RCC 7860 (cell line): ENCODE data around the gene NR3C1.
A peak's percentile ranks its signal among the peaks of the same experiment; 100 is the strongest.

ENCODE experiments used
- DNase-seq: peaks from one replicate; pipeline ENCODE4 v3.0.0-alpha.2; 2015; ENCODE audit warnings: low spot score
- FAIRE-seq: peaks from 2 replicates; lab custom pipeline; 2012; peaks lifted over from hg19 to GRCh38; lab: Jason Lieb, UNC

NR3C1 gene

GRCh38 chr5:143403593-143404415 is at the start of gene NR3C1:
NR3C1 (minus strand) TSS chr5:143403686; CDS start chr5:143400839, 2,847 bp downstream.
- FAIRE-seq (no peak), DNase-seq (peak; percentile 76)

DNA sequence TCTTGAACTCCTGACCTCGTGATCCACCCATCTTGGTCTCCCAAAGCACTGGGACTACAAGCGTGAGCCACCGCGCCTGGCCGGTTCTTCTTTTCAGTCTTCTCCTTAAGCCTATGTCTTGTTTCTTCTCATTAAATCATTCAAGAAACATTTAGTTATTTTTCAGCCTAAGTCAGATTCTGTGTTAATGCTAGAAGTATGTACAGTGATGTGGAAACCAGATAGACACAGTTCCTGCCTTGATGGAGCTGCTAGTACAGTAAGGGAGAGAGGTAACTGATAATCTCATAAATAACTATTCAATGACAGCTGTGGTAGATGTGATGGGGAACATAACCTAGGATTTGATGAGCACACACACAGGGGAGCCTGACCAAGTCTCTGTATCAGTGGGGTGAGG is 46.3 kb upstream of the NR3C1 start:
- FAIRE-seq = no peak
- no peak for DNase-seq

- no peak for FAIRE-seq
- no peak for DNase-seq
Measured at GRCh38 chr5:143448518-143448917, 45.0 kb upstream of the NR3C1 start.

GRCh38 chr5:143447983-143448382 is 44.5 kb upstream of the NR3C1 start:
- FAIRE-seq (no peak), DNase-seq (no peak)

DNA sequence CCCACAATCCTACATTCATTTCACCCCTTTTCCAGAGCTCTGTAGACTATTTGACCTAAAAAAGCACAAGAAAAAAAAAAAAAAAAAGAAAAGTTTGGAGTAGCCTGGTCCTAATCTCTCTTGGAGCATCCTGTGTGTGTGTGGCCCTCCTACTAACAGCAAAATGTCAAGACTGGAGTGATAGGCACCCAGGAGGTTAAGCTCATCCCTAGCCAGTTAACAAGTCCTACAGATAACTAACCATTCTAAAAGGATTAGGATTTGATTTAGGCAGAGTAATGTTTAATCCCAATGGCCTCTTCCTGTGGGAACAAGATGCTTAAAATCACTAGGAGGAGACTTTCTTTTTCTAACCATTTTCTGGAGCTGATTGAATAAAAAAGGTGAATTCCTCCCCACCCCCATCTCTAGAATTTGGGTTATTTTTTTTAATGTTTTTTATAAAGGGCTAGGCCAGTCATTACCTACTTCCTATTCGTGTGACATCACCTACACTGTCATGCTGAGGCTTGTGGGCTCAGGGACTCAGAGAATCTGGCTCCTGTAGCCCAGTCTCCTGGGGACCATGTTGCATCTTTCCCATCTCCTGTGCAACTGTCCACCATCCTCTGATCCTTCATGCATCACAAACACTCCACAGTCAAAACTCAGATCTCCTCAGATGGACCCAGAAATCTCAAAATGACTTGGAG is 43.2 kb upstream of the NR3C1 start:
- FAIRE-seq (no peak), DNase-seq (no peak)

DNA sequence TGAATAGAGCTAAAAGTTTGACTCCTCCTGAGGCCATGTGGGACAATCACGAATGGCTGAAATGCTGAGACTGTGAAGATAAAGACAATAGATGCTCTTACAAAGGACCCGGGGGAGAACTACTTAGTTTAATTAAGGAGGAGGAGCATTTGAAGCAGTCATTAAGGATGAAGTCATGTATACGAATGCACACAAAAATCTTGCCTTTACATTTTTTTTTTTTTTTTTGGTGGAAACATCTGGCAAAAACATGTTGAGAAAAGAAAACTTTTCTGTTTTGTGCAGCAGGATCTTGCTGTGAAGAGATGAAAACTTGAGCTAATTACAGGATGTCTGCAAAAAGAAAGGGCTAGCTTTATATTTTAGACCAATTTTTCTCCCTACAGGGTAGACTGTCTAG is 42.3 kb upstream of the NR3C1 start:
- DNase-seq (no peak), FAIRE-seq (no peak)

DNA sequence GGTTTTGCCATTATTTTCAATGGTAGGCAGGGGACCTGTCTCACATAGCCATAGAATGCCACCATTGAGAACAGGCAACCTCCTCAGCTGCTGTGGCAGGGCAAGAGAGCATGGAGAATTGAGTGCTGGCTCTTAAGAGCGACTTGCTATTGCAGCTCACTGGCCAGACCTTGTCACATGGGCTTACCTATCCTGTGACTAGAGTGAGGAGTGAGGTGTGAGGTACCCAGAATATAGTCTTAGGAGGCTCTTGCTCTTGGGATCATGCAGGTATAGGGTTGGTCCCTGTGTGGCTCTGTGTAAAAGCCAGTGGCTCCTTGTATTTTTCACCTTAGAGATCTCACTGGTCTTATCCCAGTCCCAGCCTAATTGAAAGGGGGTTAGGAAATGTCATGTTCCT is 39.8 kb upstream of the NR3C1 start:
- FAIRE-seq (no peak), DNase-seq (no peak)

DNA sequence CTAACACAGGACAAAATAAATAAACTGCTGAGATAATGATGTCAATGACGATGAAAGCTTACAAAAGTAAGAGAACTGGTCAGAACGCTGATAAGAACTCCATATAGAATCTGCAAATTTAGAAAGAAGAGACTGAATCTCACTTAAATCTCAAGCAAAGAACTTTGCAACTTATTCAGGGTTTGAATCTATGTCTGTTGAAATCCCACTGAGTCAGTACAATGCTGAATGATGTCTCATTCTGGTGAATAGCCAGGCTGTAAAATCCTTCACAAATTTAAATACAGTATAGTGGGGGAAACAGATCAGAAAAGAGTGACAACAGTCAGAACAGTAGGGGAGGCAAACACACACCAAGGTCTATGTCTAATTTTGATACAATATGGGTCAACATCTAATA is 38.9 kb upstream of the NR3C1 start:
- FAIRE-seq (no peak), DNase-seq (no peak)

DNA sequence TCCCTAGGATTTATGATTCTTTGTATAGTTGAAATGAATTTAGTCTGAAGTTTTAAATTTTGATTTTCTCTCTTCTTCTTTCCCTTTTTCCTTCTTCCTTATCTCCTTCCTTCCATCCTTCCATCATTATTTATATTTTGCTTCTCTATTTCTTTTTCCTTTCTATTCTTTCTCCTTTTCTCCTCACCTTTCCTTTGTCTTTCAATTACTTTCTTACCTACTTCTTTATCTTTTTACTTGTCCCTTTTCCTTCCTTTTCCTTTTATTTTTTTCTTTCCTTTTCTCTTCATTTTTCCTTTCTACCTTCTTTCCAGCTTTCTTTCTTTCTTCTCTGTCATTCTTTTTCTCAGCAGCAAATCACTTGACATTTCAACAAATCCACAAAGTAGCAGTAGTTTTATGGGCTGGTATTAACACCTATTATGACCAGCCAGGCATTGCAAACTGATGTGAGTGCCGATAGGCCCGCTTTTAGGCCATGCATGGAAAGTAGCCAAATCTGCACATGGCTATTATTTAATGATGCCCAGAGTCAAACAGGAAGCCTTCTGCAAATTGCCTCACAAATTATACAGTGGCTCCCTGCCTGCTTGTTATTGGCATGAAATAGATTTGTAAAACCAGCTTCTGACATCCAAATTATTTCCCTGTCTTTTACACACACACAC is 37.1 kb upstream of the NR3C1 start:
- DNase-seq = no peak
- FAIRE-seq = no peak

DNA sequence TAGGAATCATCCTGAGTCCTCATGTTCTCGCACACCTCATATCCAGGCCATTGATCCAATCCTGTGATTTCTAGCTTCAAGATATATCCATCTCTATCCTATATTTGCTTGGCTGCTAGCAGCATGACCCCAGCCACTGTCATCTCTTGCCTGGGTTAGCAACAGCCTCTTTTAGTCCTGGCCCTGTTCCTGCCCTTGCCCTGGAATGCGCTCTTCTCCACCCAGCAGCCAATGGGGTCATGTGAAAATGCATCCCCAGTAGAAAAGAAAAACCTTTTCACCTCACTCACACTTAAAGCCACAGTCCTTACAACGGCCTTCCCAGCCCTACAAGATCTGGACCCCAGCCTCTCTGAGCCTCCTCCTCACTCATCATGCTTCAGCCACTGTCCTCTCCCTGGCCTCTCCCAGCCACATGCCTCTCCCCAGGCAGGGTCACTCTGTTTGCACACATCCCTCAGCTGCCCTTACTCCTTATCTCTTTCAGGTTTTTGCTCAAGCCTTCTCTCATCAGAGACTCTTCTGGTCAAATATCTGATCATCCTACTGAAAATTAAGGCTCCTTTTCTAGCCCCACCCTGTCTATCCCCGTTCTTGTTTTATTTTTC is 34.3 kb upstream of the NR3C1 start:
- FAIRE-seq = no peak
- no peak for DNase-seq

- DNase-seq (peak; percentile 35), FAIRE-seq (peak; percentile 80)
Measured at GRCh38 chr5:143436871-143437270, 33.4 kb upstream of the NR3C1 start.

- DNase-seq (no peak), FAIRE-seq (no peak)
Measured at GRCh38 chr5:143435210-143435657, 31.7 kb upstream of the NR3C1 start.

GRCh38 chr5:143434261-143435209 is 31.0 kb upstream of the NR3C1 start:
- DNase-seq (no peak), FAIRE-seq (no peak)

GRCh38 chr5:143433670-143434069 is 30.2 kb upstream of the NR3C1 start:
- no peak for FAIRE-seq
- DNase-seq = no peak

DNA sequence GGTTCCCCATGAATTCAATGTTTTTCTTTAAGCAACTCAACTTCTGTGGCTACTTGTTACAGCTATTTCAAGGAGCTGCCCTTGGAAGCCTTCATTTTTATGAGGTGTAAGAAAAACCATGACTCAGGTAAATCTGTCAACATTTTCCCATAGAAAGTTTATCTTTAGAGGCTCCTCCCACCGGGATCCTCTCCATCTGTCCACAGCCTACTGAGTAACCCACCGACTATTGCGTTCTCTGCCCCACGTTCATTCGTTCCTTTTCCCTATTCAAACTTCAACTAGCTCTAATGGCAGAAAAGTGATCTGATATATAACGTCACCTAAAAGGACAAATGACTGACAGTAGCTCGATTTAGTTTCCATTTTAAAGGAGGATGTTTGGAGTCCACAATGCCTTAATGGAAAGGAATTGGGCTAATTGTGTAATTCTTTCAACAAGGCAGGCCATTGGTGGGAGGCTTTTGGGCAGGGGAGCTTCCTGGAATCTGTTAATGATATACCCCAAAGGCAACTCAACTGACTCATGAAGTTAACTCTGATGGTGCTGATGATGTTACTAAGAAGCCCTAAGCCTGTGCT is 29.3 kb upstream of the NR3C1 start:
- FAIRE-seq = peak; percentile 76

GRCh38 chr5:143431789-143432188 is 28.3 kb upstream of the NR3C1 start:
- DNase-seq = no peak
- no peak for FAIRE-seq

More for the DNA sequence above, 29.3 kb upstream of the NR3C1 start:
- DNase-seq = peak; percentile 40

- DNase-seq = no peak
- no peak for FAIRE-seq
Measured at GRCh38 chr5:143428738-143429420, 25.4 kb upstream of the NR3C1 start.

GRCh38 chr5:143428155-143428554 is 24.7 kb upstream of the NR3C1 start:
- DNase-seq (no peak), FAIRE-seq (no peak)

GRCh38 chr5:143427122-143427735 is 23.7 kb upstream of the NR3C1 start:
- DNase-seq = no peak
- no peak for FAIRE-seq
